SK-N-SH treated with all-trans-retinoic acid at 6 μM for 48 hours (cell line): Measurements from ENCODE around the gene SLC26A3.

Experiments
- ATAC-seq: fragments of 200-7000 bp; cut with Tn5 transposase; 3 replicates; pipeline ENCODE4 v1.9.1; 2020; ENCODE audit warnings: mild to moderate bottlenecking, moderate library complexity
- ARNTL ChIP-seq: fragments of 450-650 bp; formaldehyde crosslinking; IDR thresholded peaks from 2 replicates; pipeline ENCODE4 v1.5.0; 2020; ENCODE audit warnings: low read depth, mild to moderate bottlenecking, moderate library complexity, borderline replicate concordance
- CSDC2 ChIP-seq: fragments of 250-450 bp; sonication (Bioruptor Pico); IDR thresholded peaks from 2 replicates; pipeline ENCODE4 v1.5.0; 2020; ENCODE audit warnings: mild to moderate bottlenecking, moderate library complexity
- ESRRG ChIP-seq: fragments of 250-450 bp; sonication (Bioruptor Pico); IDR thresholded peaks from 2 replicates; pipeline ENCODE4 v1.6.1; 2021; ENCODE audit warnings: mild to moderate bottlenecking
- GLIS3 ChIP-seq: fragments of 250-450 bp; sonication (Bioruptor Pico); IDR thresholded peaks from 2 replicates; pipeline ENCODE4 v1.5.0; 2020; ENCODE audit warnings: mild to moderate bottlenecking, moderate library complexity
- ISL1 ChIP-seq: fragments of 250-450 bp; sonication (Bioruptor Pico); IDR thresholded peaks from 2 replicates; pipeline ENCODE4 v2.1.2; 2022; ENCODE audit warnings: mild to moderate bottlenecking, moderate library complexity
- OSR1 ChIP-seq: fragments of 250-450 bp; sonication (Bioruptor Pico); IDR thresholded peaks from 2 replicates; pipeline ENCODE4 v1.8.0; 2022; ENCODE audit warnings: moderate library complexity, mild to moderate bottlenecking, inconsistent platforms
- PPARA ChIP-seq: fragments of 250-450 bp; sonication (Bioruptor Pico); IDR thresholded peaks from 2 replicates; pipeline ENCODE4 v1.5.0; 2020; ENCODE audit warnings: mild to moderate bottlenecking, borderline replicate concordance
- RARB ChIP-seq: fragments of 250-450 bp; sonication (Bioruptor Pico); IDR thresholded peaks from 2 replicates; pipeline ENCODE4 v1.8.0; 2021; ENCODE audit warnings: mild to moderate bottlenecking, moderate library complexity
- SNAI2 ChIP-seq: fragments of 250-450 bp; sonication (Bioruptor Pico); IDR thresholded peaks from 2 replicates; pipeline ENCODE4 v1.5.0; 2020; ENCODE audit warnings: mild to moderate bottlenecking, moderate library complexity
- TCF4 ChIP-seq: fragments of 250-450 bp; sonication (Bioruptor Pico); IDR thresholded peaks from 2 replicates; pipeline ENCODE4 v1.8.0; 2021; ENCODE audit warnings: mild to moderate bottlenecking, moderate library complexity, borderline replicate concordance
- TOX ChIP-seq: fragments of 250-450 bp; sonication (Bioruptor Pico); IDR thresholded peaks from 2 replicates; pipeline ENCODE4 v1.8.0; 2021; ENCODE audit warnings: mild to moderate bottlenecking, moderate library complexity, borderline replicate concordance
- ZC3H10 ChIP-seq: fragments of 250-450 bp; sonication (Bioruptor Pico); IDR thresholded peaks from 2 replicates; pipeline ENCODE4 v1.5.1; 2021; ENCODE audit warnings: mild to moderate bottlenecking, moderate library complexity
- ZNF565 ChIP-seq: fragments of 450-650 bp; formaldehyde crosslinking; conservative IDR thresholded peaks from 2 replicates; pipeline ENCODE4 v1.5.0; 2020; ENCODE audit warnings: low read depth, mild to moderate bottlenecking, moderate library complexity
- ZNF70 ChIP-seq: fragments of 450-650 bp; formaldehyde crosslinking; IDR thresholded peaks from 2 replicates; pipeline ENCODE4 v1.5.0; 2020; ENCODE audit warnings: mild to moderate bottlenecking, moderate library complexity
- ZNF8 ChIP-seq: fragments of 450-650 bp; formaldehyde crosslinking; IDR thresholded peaks from 2 replicates; pipeline ENCODE4 v1.5.0; 2020; ENCODE audit warnings: mild to moderate bottlenecking, moderate library complexity
- TF ChIP-seq, protein P1 (sequence below): fragments of 250-450 bp; sonication (Bioruptor Pico); IDR thresholded peaks from 2 replicates; pipeline ENCODE4 v1.5.1; 2020; ENCODE audit warnings: low read depth, mild to moderate bottlenecking, moderate library complexity
- TF ChIP-seq, protein P2 (sequence below): fragments of 250-450 bp; sonication (Bioruptor Pico); IDR thresholded peaks from 2 replicates; pipeline ENCODE4 v1.8.0; 2020; ENCODE audit warnings: mild to moderate bottlenecking, moderate library complexity, borderline replicate concordance
- TF ChIP-seq, protein P3 (sequence below): fragments of 250-450 bp; sonication (Bioruptor Pico); IDR thresholded peaks from 2 replicates; pipeline ENCODE4 v1.5.1; 2021; ENCODE audit warnings: mild to moderate bottlenecking, moderate library complexity
- TF ChIP-seq, protein P4 (sequence below): fragments of 250-450 bp; sonication (Bioruptor Pico); IDR thresholded peaks from 2 replicates; pipeline ENCODE4 v1.8.0; 2021; ENCODE audit warnings: low read depth, mild to moderate bottlenecking, moderate library complexity, borderline replicate concordance

Gene SLC26A3

DNA sequence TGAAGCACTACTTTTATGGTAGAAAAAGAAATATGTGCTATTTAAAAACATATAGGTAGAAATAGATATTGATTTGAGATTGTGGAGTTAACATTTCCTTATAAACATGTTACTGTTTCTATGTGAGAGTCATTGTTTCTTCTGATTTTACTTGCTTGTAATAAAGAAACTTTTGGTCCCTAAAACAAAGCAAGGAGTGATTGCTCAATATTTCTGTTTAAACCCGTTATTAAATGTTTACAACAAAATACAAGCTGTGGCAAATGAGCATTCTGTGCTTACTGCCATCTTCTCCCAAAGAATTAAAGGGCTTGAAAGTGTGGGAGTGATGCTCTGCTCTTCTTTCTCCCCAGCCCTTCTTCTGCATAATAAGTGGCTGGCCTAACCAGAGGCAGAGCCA is 81.7 kb downstream of the SLC26A3 start:
- no peak for ATAC-seq
- TF ChIP-seq ISL1 (CRISPR knock-in tag) (no peak), GLIS3 (no peak), ZC3H10 (CRISPR knock-in tag) (no peak), RARB (no peak), PPARA (CRISPR knock-in tag) (no peak), ARNTL (CRISPR knock-in tag) (no peak), OSR1 (CRISPR knock-in tag) (no peak), ESRRG (CRISPR knock-in tag) (no peak)
- TF ChIP-seq, protein P1, sequence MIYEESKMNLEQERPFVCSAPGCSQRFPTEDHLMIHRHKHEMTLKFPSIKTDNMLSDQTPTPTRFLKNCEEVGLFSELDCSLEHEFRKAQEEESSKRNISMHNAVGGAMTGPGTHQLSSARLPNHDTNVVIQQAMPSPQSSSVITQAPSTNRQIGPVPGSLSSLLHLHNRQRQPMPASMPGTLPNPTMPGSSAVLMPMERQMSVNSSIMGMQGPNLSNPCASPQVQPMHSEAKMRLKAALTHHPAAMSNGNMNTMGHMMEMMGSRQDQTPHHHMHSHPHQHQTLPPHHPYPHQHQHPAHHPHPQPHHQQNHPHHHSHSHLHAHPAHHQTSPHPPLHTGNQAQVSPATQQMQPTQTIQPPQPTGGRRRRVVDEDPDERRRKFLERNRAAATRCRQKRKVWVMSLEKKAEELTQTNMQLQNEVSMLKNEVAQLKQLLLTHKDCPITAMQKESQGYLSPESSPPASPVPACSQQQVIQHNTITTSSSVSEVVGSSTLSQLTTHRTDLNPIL (CRISPR knock-in tag) = no peak
- TF ChIP-seq, protein P2, sequence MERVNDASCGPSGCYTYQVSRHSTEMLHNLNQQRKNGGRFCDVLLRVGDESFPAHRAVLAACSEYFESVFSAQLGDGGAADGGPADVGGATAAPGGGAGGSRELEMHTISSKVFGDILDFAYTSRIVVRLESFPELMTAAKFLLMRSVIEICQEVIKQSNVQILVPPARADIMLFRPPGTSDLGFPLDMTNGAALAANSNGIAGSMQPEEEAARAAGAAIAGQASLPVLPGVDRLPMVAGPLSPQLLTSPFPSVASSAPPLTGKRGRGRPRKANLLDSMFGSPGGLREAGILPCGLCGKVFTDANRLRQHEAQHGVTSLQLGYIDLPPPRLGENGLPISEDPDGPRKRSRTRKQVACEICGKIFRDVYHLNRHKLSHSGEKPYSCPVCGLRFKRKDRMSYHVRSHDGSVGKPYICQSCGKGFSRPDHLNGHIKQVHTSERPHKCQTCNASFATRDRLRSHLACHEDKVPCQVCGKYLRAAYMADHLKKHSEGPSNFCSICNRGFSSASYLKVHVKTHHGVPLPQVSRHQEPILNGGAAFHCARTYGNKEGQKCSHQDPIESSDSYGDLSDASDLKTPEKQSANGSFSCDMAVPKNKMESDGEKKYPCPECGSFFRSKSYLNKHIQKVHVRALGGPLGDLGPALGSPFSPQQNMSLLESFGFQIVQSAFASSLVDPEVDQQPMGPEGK (CRISPR knock-in tag) = no peak

DNA sequence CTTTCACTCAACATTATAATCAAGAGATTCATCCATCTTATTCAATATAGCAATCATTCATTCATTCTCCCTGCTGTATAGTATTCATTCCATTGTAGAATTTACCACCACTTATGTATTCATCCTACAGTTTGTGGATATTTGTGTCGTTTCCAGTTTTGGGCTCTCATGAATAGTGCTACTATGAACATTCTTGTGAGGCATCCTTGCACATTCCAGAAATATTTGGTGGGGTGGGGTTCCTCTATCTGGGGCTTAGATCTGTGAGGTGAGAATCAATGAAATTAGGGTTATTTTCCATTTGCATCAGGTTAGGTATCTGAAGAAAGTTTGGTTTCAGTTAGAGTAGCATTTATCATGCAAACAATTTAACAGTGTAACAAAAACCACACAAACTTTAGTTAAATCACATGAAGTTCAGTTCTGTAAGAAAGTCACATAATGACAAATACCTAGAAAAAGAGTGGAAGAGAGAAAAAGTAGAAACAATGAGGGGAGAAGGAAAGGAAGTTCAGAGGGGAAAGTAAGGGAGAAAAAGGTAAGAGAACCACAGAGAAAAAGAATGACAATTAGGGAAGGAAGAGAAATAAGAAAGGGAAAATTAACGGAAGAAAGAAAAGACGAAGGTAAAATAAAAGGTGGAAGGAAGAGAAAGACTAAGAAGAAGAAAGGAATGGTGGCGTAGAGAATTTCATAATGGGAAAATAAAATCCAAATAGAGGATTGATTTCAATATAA is 84.4 kb downstream of the SLC26A3 start:
- no peak for ATAC-seq
- TF ChIP-seq CSDC2 (CRISPR knock-in tag) = no peak
- TF ChIP-seq ISL1 (CRISPR knock-in tag) = no peak
- TF ChIP-seq SNAI2 (CRISPR knock-in tag) = no peak
- no peak for TF ChIP-seq ZNF565
- TF ChIP-seq GLIS3 = no peak

DNA sequence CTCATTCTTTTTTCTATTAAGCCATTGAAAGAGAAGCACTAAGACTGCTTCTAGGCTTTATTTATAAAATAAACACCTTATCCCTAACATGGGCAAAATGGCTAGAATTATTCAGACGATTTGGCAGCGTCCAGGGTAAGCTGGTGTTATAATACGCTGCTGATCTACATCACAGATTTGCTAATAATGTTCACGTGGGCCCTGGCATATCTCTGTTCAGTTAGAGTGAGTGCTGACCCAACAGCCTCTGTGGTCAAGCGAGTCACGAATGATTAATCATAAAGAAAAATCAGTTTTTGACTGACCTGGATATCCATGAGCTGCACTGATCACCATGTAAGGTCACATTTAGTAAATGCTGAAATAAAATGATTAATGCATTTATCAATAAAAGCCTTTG is 87.5 kb downstream of the SLC26A3 start:
- TF ChIP-seq GLIS3 (no peak), CSDC2 (CRISPR knock-in tag) (no peak), RARB (no peak), ARNTL (CRISPR knock-in tag) (no peak), OSR1 (CRISPR knock-in tag) (no peak), ZNF8 (CRISPR knock-in tag) (no peak), PPARA (CRISPR knock-in tag) (no peak), ZC3H10 (CRISPR knock-in tag) (no peak), TCF4 (no peak), ZNF70 (CRISPR knock-in tag) (no peak), TOX (CRISPR knock-in tag) (no peak)
- TF ChIP-seq, protein P3, sequence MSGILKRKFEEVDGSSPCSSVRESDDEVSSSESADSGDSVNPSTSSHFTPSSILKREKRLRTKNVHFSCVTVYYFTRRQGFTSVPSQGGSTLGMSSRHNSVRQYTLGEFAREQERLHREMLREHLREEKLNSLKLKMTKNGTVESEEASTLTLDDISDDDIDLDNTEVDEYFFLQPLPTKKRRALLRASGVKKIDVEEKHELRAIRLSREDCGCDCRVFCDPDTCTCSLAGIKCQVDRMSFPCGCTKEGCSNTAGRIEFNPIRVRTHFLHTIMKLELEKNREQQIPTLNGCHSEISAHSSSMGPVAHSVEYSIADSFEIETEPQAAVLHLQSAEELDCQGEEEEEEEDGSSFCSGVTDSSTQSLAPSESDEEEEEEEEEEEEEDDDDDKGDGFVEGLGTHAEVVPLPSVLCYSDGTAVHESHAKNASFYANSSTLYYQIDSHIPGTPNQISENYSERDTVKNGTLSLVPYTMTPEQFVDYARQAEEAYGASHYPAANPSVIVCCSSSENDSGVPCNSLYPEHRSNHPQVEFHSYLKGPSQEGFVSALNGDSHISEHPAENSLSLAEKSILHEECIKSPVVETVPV (CRISPR knock-in tag) = no peak
- TF ChIP-seq, protein P1 (CRISPR knock-in tag) = no peak
- TF ChIP-seq, protein P4, sequence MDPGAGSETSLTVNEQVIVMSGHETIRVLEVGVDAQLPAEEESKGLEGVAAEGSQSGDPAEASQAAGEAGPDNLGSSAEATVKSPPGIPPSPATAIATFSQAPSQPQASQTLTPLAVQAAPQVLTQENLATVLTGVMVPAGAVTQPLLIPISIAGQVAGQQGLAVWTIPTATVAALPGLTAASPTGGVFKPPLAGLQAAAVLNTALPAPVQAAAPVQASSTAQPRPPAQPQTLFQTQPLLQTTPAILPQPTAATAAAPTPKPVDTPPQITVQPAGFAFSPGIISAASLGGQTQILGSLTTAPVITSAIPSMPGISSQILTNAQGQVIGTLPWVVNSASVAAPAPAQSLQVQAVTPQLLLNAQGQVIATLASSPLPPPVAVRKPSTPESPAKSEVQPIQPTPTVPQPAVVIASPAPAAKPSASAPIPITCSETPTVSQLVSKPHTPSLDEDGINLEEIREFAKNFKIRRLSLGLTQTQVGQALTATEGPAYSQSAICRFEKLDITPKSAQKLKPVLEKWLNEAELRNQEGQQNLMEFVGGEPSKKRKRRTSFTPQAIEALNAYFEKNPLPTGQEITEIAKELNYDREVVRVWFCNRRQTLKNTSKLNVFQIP (CRISPR knock-in tag) = no peak
- TF ChIP-seq, protein P2 (CRISPR knock-in tag) = no peak
- ATAC-seq = peak; percentile 33; the same call in 1 of the 3 replicates
